HG02571 (cell line): ENCODE measurements around the gene PBX2.
A peak's percentile ranks its signal among the peaks of the same experiment; 100 is the strongest.
"Not testable (repeated sequence)": the region's sequence is repeated elsewhere in the genome, so short reads cannot be mapped to it uniquely, and the experiment has no call there.

Experiments
- ATAC-seq: cut with Tn5 transposase; IDR thresholded peaks from one replicate; pipeline ENCODE4 v1.9.1; 2021; ENCODE audit warnings: mild to moderate bottlenecking, moderate library complexity; ENCODE audit not compliant: unreplicated experiment

PBX2 gene

GRCh38 chr6:32203426-32204267 is 13.6 kb upstream of the PBX2 start:
- no peak for ATAC-seq

- ATAC-seq: no peak
Observed at GRCh38 chr6:32202186-32202585, 12.2 kb upstream of the PBX2 start.

- ATAC-seq: no peak
Observed at GRCh38 chr6:32200711-32201475, 10.9 kb upstream of the PBX2 start.

- ATAC-seq: no peak
Observed at GRCh38 chr6:32198866-32199265, 8.9 kb upstream of the PBX2 start.

GRCh38 chr6:32198345-32198696 is 8.3 kb upstream of the PBX2 start:
- no peak for ATAC-seq

GRCh38 chr6:32196682-32197616 is 6.9 kb upstream of the PBX2 start:
- no peak for ATAC-seq

- peak; percentile 69 for ATAC-seq
Observed at GRCh38 chr6:32195902-32196681, 6.1 kb upstream of the PBX2 start.

GRCh38 chr6:32195652-32195901 is 5.6 kb upstream of the PBX2 start:
- no peak for ATAC-seq

- peak; percentile 75 for ATAC-seq
Observed at GRCh38 chr6:32194825-32195651, 5.0 kb upstream of the PBX2 start.

- ATAC-seq: no peak
Observed at GRCh38 chr6:32194388-32194787, 4.4 kb upstream of the PBX2 start.

- not testable (repeated sequence) for ATAC-seq
Observed at GRCh38 chr6:32193096-32193495, 3.1 kb upstream of the PBX2 start.

GRCh38 chr6:32192608-32193039 is 2.6 kb upstream of the PBX2 start, which contains the start of gene GPSM3:
TSS of gene GPSM3 (minus strand) at chr6:32192643. CDS start at chr6:32192513, 130 bp downstream.
- no peak for ATAC-seq

GRCh38 chr6:32191696-32192607 is 1.9 kb upstream of the PBX2 start:
- no peak for ATAC-seq

GRCh38 chr6:32190911-32191677 is 1.1 kb upstream of the PBX2 start:
- ATAC-seq: no peak

GRCh38 chr6:32189742-32190053 is 304 bp downstream of the PBX2 start:
- ATAC-seq: no peak

GRCh38 chr6:32189069-32189741 is 797 bp downstream of the PBX2 start:
- no peak for ATAC-seq

- no peak for ATAC-seq
Observed at GRCh38 chr6:32188381-32189068, 1.5 kb downstream of the PBX2 start.
